Airway epithelial cell (primary cell): ENCODE measurements around the gene FXYD7. TPM values are rescaled to one million over a fixed set of nuclear protein-coding genes. Genes with fewer than 3 reads are reported as not detected.

Experiments used
- total RNA-seq: library from RNA; depleted of rRNA; stranded (reverse); fragments of >200 nt; gene quantifications from 2 replicates; pipeline ENCODE4 v1.2.3, GENCODE V29; 2015

Gene FXYD7, protein sequence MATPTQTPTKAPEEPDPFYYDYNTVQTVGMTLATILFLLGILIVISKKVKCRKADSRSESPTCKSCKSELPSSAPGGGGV
- not detected in 2 replicates for total RNA-seq

DNA sequence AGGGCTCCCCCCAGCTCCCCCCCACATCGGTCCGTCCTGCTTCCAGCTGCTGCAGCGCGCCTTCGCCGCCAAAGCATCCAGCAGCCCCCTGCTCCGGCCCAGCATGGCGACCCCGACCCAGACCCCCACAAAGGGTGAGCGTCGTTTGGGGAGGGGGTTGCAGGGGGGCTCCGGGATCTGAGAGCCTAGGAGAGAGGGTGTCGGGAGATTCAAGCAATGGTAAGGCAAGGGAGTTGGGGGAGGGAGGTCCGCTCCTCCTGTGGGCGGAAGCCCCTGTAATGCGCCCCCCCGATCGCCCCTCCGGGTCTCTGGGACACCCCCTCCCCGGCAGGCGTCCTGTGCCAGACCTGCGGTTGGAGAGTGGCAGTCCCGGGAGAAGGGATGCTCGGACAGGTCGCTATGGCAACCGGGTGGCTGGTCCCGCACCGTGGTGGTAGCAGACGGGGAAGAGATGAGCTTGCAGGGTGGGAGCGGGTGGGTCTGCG is at the start of gene FXYD7:
FXYD7 (plus strand) TSS at position 25 of the 485 bp plus-strand sequence; CDS start at position 104, 79 bp downstream.

DNA sequence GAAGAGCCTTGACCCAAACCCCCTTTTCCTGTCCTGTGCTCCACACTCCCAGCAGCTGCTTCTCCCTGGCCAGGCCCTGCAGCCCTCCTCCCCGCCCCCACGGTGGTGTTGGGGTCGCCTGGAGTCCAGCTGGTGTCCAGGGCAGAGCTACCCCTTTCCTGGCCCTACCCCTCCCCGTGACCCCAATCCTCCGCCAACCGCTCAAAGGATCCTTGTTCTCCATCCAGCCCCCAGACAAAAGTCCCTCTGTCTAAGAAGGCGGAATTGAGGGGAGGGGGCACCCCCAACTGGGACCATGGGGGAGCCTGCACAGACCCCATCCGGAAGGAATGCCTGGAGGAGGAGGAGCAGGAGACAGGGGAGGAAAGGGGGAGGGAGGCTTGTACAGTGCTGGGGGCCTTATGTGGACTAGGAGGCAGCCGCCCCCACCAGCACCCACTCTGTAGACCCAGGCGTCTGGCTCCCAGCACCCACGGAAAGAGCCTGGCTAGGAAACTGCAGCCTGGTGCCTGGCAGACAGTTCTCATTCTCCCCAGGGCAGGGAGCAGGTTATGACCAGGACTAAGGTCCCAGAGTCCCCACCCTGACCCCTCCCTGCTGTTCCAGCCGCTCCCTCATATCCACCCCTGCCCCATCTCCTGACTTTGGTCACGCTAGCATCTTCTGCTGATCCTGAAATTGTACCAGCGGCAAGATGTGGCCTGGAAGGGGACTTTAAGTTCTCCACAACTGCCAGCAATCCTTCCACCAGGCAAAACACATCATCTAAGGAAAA is 27.7 kb upstream of the FXYD7 start, which contains the start of gene FXYD3:
FXYD3 (plus strand) TSS at position 647 of the 775 bp plus-strand sequence. CDS start 3,554 bp downstream, outside the sequence.

DNA sequence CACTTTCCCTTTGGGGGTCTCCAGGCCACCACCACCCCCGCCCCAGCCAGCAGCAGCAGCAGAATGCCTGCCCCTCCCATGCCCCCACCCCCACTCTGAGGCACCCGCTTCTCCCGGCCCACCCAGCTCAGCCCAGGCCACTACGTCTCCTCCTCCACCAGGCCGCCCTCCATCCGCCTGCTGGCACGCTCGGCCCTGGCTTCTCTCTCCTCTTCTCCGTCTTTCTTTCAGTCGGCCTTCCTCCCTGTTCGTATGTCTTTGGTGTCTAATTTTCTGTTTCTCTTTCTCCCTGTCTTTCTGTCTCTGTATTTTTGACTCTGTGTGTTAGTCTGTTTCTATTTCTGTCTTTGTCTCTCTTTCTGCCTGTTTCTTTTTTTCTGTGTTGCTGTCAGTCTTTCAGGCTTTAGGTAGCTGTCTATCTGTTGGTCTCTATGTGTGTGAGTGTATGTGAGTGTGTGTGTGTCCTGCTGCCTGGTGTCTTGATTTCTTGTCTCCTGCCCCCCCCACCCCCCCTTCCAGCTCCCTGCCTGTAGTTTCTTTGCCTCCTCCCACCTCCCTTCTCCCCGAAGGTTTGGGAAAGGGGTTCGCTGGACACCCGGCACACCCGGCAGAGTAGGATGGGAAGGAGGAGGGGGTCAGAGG is 8.3 kb upstream of the FXYD7 start, which contains the start of gene LGI4:
LGI4 (minus strand) TSS at position 459 of the 642 bp plus-strand sequence; CDS start at position 80, 379 bp downstream.

DNA sequence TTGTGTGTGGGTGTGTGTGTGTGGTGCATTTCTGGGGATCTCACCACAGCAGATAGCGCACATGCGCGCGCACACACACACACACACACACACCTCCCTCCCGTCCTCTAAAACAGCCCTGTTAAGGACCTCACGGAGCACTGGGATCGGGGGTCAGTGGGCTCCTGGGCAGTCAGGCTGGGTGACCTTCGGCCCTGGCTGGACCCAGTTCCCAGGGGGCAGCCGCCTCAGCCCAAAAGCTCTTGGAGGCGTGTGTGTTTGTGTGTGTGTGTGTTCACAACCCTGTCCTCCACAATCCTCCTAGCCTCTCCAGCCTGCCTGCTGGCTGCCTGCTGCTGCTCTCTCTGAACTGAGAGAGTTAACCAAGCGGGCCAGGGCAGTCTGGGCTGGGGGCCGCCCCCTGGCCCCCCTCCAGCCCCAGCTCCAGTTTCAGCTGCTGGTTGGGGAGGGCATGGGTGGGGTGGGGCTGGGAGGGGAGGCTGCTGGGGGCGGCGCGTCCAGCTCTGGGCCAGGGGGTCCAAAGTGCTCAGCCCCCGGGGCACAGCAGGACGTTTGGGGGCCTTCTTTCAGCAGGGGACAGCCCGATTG is 4.7 kb upstream of the FXYD7 start, which contains the start of gene FXYD1:
FXYD1 (plus strand) TSS at position 520 of the 588 bp plus-strand sequence. CDS start 1,256 bp downstream, outside the sequence.

DNA sequence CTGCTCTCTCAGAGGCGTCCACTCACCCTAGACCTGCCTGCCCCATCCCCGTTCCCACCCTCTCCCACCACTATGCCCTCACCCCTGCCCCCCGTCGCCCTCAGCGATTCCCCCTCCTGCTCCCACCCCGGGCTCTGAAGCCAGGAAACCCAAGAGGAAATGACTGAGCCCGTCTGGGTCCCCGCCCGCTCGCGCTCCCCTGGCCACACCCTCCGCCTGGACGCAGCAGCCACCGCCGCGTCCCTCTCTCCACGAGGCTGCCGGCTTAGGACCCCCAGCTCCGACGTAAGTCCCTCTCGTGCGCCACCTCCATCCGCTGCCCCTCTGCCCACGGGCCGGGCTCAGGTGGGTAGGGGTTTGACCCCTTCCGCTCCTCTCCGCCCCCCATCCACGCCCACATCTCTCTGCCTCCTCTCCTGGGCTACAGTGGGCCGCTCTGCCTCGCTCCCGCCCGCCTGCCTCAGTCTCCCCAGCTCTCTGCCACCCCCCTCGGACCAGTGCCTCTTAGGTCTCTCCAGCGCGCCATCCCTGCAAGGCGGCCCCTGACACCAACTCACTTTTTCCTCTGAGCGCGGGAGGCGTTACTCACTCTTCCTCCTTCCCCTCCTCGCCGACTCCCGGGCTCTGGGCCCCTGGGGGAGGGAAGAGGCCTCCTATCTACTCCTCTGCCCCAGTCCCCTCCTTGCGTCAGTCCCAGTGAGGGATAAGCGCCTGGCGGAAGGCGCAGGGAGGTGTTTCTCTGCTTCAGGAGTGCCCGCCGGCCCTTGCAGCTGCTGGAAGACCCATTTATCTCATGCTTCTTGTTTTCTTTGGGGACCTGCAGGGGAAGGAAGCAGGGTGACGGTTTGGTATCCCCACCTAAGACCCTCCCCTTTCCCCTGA is 11.7 kb downstream of the FXYD7 start, which contains the start of gene FXYD5:
FXYD5 (plus strand) TSS at position 211 of the 882 bp plus-strand sequence. CDS start 816 bp downstream, outside the sequence.

Other genes starting within 250 kb of the FXYD7 start
- 0.99 and 1.3 TPM in 2 replicates for gene ZNF30, start 216.4 kb upstream of the FXYD7 start, total RNA-seq
- 1.1 and 2.1 TPM in 2 replicates for gene ZNF792, start 179.0 kb upstream of the FXYD7 start, total RNA-seq
- gene GRAMD1A, start 142.9 kb upstream of the FXYD7 start, total RNA-seq, result 38.8 and 39.9 TPM in 2 replicates
- 0.23 and 1.3 TPM in 2 replicates for gene SCN1B, start 112.8 kb upstream of the FXYD7 start, total RNA-seq
- not detected in 2 replicates for gene HPN, start 101.5 kb upstream of the FXYD7 start, total RNA-seq
- 517 and 658 TPM in 2 replicates for gene FXYD3, start 27.4 kb upstream of the FXYD7 start, total RNA-seq
- not detected in 2 replicates for gene LGI4, start 8.2 kb upstream of the FXYD7 start, total RNA-seq
- gene FXYD1, start 4.4 kb upstream of the FXYD7 start, total RNA-seq, result not detected in 2 replicates
- 80.3 and 113 TPM in 2 replicates for gene FXYD5, start 11.5 kb downstream of the FXYD7 start, total RNA-seq
- gene FAM187B, start 85.5 kb downstream of the FXYD7 start, total RNA-seq, result not detected in 2 replicates
- gene LSR, start 105.7 kb downstream of the FXYD7 start, total RNA-seq, result 85.6 and 108 TPM in 2 replicates
- gene USF2, start 125.7 kb downstream of the FXYD7 start, total RNA-seq, result 63.3 and 75.7 TPM in 2 replicates
- not detected in 2 replicates for gene HAMP, start 139.3 kb downstream of the FXYD7 start, total RNA-seq
- gene MAG, start 148.9 kb downstream of the FXYD7 start, total RNA-seq, result not detected in 2 replicates
- gene CD22, start 185.9 kb downstream of the FXYD7 start, total RNA-seq, result not detected in 2 replicates
- not detected in 2 replicates for gene FFAR1, start 204.6 kb downstream of the FXYD7 start, total RNA-seq
- gene FFAR3, start 215.2 kb downstream of the FXYD7 start, total RNA-seq, result not detected in 2 replicates
- not detected in 2 replicates for gene GPR42, start 227.8 kb downstream of the FXYD7 start, total RNA-seq